Activated naive CD4-positive, alpha-beta T cell treated with anti-CD3 and anti-CD28 coated beads, Interleukin-2, amount 10 ng/mL, durations not matched to agents 5 hours and 36 hours (primary cell): ENCODE data around the gene INO80E. TPM values are rescaled to one million over a fixed set of nuclear protein-coding genes. Genes with fewer than 3 reads are reported as not detected.

Source experiments
- total RNA-seq, 2 experiments: library from RNA; stranded (reverse); gene quantifications; one replicate each; pipeline ENCODE4 v1.2.3, GENCODE V29; 2021

The INO80E gene
- 100 to 1,000 TPM; 101 to 102 TPM for total RNA-seq

DNA sequence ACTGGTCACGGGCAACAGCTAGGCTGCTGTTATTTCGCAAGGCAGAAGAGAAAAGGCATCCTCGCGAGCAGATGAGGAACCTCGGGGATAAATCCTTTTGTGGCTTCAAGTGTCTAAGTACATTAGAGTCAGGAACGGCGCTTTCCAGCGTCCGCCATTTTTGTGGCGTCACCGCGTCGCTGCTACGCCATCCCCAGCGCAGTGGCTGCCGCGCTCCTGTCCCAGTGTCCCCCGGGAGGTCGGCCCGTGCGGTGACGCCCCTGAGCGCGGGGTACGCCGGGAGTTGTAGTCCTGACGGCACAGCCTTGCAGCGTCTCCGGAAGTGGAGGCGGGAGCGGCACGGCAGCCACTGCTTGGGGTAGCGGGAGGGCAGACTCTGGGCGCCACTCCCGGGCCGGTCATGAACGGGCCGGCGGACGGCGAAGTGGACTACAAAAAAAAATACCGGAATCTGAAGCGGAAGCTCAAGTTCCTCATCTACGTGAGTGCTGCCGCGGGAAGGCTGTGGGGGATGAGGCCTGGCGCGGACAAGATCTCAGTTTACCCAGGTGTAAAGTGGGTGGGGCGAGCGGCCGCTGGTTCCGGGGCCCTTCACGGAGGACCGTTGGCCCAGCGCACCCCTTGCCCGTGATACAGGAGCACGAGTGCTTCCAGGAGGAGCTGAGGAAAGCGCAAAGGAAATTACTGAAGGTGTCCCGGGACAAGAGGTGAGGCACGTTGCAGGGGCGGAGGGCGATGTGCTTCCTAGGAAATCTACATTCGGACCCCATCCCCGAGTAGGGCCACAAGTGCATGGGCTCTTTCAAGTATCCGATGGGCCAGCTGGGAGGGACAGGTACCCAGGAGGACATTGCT is at the start of gene INO80E:
TSS of gene INO80E (plus strand) at position 331 of the 855 bp plus-strand sequence. CDS start at position 401, 70 bp downstream.

GRCh38 chr16:29961479-29962343 is 34.3 kb upstream of the INO80E start, which contains the start of gene TMEM219:
Gene TMEM219, plus strand, starts transcription at chr16:29962079. Its CDS starts 1,065 bp downstream, at chr16:29963144.

DNA sequence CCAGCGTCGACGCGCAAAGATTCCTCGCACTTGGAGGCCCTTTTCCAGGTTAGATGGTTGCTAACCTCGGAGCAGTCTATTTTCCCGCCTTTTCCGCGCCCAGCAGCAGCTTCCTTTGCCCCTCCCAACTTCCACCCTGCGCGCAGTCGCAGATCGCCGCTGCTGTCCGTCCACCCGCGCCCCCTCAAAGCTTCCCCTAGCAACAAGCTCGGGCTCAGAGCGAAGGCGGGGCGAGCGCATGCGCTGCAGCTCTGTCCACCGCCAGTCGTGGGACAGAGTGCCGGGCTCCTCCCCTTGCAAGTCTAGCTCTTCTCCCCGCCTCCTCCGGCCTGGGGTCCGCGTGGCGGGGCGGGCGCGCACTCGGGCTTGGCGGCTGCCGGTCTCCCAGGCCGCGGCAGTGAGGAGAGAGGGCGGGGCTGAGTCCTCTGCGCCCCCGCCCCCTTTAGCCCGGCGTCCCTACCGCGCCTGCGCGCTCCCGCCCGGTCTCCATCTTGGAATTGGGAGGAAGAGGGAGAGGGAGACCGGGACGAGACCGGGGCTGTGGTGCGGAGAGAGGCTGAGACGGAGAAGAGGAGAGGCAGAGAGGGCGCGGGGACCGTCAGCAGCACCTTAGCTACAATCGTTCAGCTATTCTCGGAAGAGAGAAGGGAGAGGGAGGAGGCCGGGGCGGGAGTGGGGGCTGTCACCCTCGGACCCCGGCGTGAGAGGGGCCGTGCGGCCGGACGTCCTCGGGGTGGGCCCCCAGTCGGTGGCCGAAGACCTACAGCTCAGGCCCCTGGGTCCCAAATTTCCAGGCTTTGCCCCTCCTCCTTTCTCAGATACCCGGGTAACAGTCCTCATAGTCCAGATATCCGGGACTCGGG is 22.4 kb upstream of the INO80E start, which contains the start of gene TAOK2:
TSS of gene TAOK2 (plus strand) at position 485 of the 863 bp plus-strand sequence. CDS start 3,905 bp downstream, outside the sequence.

DNA sequence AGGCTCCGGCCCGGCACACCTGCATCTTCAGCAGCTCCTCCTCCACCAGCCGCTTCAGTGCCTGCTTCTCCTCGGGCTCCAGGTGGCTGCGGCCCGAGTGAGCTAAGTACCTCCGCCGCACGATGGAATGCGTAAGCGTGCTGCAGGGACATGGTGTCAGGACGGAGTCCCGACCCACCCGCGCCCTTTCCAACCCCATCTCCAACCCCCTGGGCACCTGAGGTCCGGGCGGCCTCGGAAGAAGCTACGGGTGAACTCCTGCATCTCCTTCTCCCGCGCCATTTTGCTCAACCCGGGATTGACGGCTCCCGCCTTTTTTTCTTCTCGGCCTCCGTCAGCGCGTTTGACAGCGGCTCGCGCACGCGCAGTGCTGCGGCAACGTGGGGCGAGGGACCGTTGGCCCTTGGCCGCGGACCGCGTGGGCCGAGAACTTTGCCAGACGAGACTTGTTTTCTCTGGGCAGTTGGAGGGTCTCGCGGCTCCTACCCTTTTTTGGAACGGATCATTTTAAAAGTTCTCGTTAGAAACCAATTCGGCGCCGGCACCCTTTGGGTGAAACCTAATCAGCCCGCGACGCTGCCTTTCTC is 624 bp upstream of the INO80E start, which contains the start of gene HIRIP3:
TSS of gene HIRIP3 (minus strand) at position 294 of the 587 bp plus-strand sequence. CDS start at position 282, 12 bp downstream.

GRCh38 chr16:30010844-30011713 is 15.0 kb downstream of the INO80E start, which contains the start of gene DOC2A:
Gene DOC2A, minus strand, starts transcription at chr16:30011027. Its CDS starts 805 bp downstream, at chr16:30010222.

DNA sequence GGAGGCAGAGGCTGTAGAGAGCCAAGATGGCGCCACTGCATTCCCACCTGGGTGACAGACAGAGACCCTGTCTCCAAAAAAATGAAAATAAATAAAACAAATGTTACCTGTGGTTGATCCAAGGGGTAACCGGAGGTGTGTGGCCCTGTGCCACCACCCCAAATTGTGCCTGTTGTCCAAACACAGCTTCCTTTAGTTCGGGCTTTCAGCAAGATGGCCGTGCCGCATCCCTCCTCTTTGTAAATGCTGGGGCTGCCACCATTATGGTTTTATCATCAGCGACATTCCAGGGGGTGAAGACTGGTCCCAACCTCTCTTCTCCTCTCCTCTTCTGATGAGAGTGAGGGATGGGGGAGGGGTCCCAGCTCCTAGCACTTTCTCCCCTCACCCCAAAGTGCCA is 26.8 kb downstream of the INO80E start, which contains the start of gene C16orf92:
TSS of gene C16orf92 (plus strand) at position 312 of the 400 bp plus-strand sequence. CDS start 143 bp downstream, outside the sequence.

GRCh38 chr16:30030841-30031413 is 34.9 kb downstream of the INO80E start, which contains the start of gene TLCD3B:
Gene TLCD3B, minus strand, starts transcription at chr16:30031271. Its CDS starts 744 bp downstream, at chr16:30030527.

Other genes starting within 250 kb of the INO80E start
- gene ZG16, start 218.0 kb upstream of the INO80E start, total RNA-seq: not detected
- gene KIF22, start 205.5 kb upstream of the INO80E start, total RNA-seq: 100 to 1,000 TPM; 164 to 172 TPM
- gene MAZ, start 189.7 kb upstream of the INO80E start, total RNA-seq: 100 to 1,000 TPM; 378 to 401 TPM
- gene PRRT2, start 184.0 kb upstream of the INO80E start, total RNA-seq: under 1 TPM; 0.58 to 0.98 TPM
- gene PAGR1, start 180.1 kb upstream of the INO80E start, total RNA-seq: 10 to 100 TPM; 28.0 to 28.1 TPM
- gene MVP, start 175.8 kb upstream of the INO80E start, total RNA-seq: 100 to 1,000 TPM; 177 to 178 TPM
- gene CDIPT, start 133.0 kb upstream of the INO80E start, total RNA-seq: 10 to 100 TPM; 57.3 to 59.6 TPM
- not detected for gene SEZ6L2, start 96.7 kb upstream of the INO80E start, total RNA-seq
- not detected for gene ASPHD1, start 95.8 kb upstream of the INO80E start, total RNA-seq
- 10 to 100 TPM; 30.4 to 32.9 TPM for gene KCTD13, start 70.0 kb upstream of the INO80E start, total RNA-seq
- 10 to 100 TPM; 74.1 to 77.3 TPM for gene TMEM219, start 34.2 kb upstream of the INO80E start, total RNA-seq
- gene TAOK2, start 22.4 kb upstream of the INO80E start, total RNA-seq: 10 to 100 TPM; 42.2 to 43.0 TPM
- 10 to 100 TPM; 33.1 to 34.6 TPM for gene HIRIP3, start 624 bp upstream of the INO80E start, total RNA-seq
- gene DOC2A, start 14.8 kb downstream of the INO80E start, total RNA-seq: not detected
- gene C16orf92, start 27.0 kb downstream of the INO80E start, total RNA-seq: not detected
- gene TLCD3B, start 35.0 kb downstream of the INO80E start, total RNA-seq: 1 to 10 TPM; 4.7 to 5.8 TPM
- gene ALDOA, start 69.5 kb downstream of the INO80E start, total RNA-seq: 1,000 to 10,000 TPM; 1,254 to 1,292 TPM
- 100 to 1,000 TPM; 120 to 124 TPM for gene PPP4C, start 79.8 kb downstream of the INO80E start, total RNA-seq
- gene TBX6, start 95.7 kb downstream of the INO80E start, total RNA-seq: 1 to 10 TPM; 1.8 to 2.1 TPM
- gene YPEL3, start 100.0 kb downstream of the INO80E start, total RNA-seq: 10 to 100 TPM; 96.1 to 96.3 TPM
- 10 to 100 TPM; 14.1 to 17.4 TPM for gene GDPD3, start 117.3 kb downstream of the INO80E start, total RNA-seq
- 10 to 100 TPM; 75.2 to 75.6 TPM for gene MAPK3, start 127.0 kb downstream of the INO80E start, total RNA-seq
- 1,000 to 10,000 TPM; 1,549 to 1,565 TPM for gene CORO1A, start 187.4 kb downstream of the INO80E start, total RNA-seq
- 100 to 1,000 TPM; 122 to 123 TPM for gene BOLA2B, start 197.4 kb downstream of the INO80E start, total RNA-seq
- gene SLX1A, start 197.6 kb downstream of the INO80E start, total RNA-seq: 10 to 100 TPM; 74.5 to 91.7 TPM
- 10 to 100 TPM; 24.0 to 31.6 TPM for gene SULT1A3, start 203.0 kb downstream of the INO80E start, total RNA-seq